ENCODE measurements around the gene SVIL.
A peak's percentile ranks its signal among the peaks of the same experiment; 100 is the strongest.
"Not testable (repeated sequence)": the region's sequence is repeated elsewhere in the genome, so short reads cannot be mapped to it uniquely, and the experiment has no call there.

SVIL gene

GRCh38 chr10:29620112-29620690, 14.6 kb downstream of the SVIL start:
- Histone ChIP-seq H3K27me3 (ENCODE audit: control insufficient read depth, insufficient read depth, low read length) (no peaks in the 10 kb centered on the region), H3K27ac (ENCODE audit: low read depth, low read length) (no peak overlapping the region), H3K4me3 (ENCODE audit: low read depth, low read length) (no peak overlapping the region), H3K36me3 (ENCODE audit: control insufficient read depth, insufficient read depth, low read length) (no peaks in the 10 kb centered on the region; the same call in 1 of the 2 replicates), H3K4me1 (ENCODE audit: control insufficient read depth, insufficient read depth, low read length) (peaks cover 39% of the 10 kb centered on the region), H3K9me3 (ENCODE audit: control insufficient read depth, insufficient read depth, low read depth, low read length) (no peaks in the 10 kb centered on the region), H3K9ac (ENCODE audit: low read length) (no peak overlapping the region)

- Histone ChIP-seq H3K9me3 (ENCODE audit: control insufficient read depth, insufficient read depth, low read depth, low read length) (no peaks in the 10 kb centered on the region), H3K27ac (ENCODE audit: low read depth, low read length) (0 out of 2 replicates have a peak overlapping the region, but pooled peaks have one; percentile 9), H3K4me1 (ENCODE audit: control insufficient read depth, insufficient read depth, low read length) (peaks cover 39% of the 10 kb centered on the region), H3K9ac (ENCODE audit: low read length) (no peak overlapping the region), H3K4me3 (ENCODE audit: low read depth, low read length) (no peak overlapping the region), H3K27me3 (ENCODE audit: control insufficient read depth, insufficient read depth, low read length) (no peaks in the 10 kb centered on the region), H3K36me3 (ENCODE audit: control insufficient read depth, insufficient read depth, low read length) (no peaks in the 10 kb centered on the region; the same call in 1 of the 2 replicates)
Measured at GRCh38 chr10:29619241-29619669, 15.5 kb downstream of the SVIL start.

- Histone ChIP-seq H3K4me3 (ENCODE audit: low read depth, low read length) (no peak overlapping the region), H3K9ac (ENCODE audit: low read length) (no peak overlapping the region), H3K36me3 (ENCODE audit: control insufficient read depth, insufficient read depth, low read length) (no peaks in the 10 kb centered on the region), H3K4me1 (ENCODE audit: control insufficient read depth, insufficient read depth, low read length) (peaks cover 39% of the 10 kb centered on the region), H3K27me3 (ENCODE audit: control insufficient read depth, insufficient read depth, low read length) (no peaks in the 10 kb centered on the region), H3K9me3 (ENCODE audit: control insufficient read depth, insufficient read depth, low read depth, low read length) (no peaks in the 10 kb centered on the region), H3K27ac (ENCODE audit: low read depth, low read length) (peak overlapping the region; percentile 0; the same call in 1 of the 2 replicates)
Measured at GRCh38 chr10:29618341-29619171, 16.2 kb downstream of the SVIL start.

GRCh38 chr10:29617880-29618340, 16.9 kb downstream of the SVIL start:
- no peak overlapping the region for H3K4me3 ChIP-seq (ENCODE audit: low read depth, low read length)
- H3K9me3 ChIP-seq (ENCODE audit: control insufficient read depth, insufficient read depth, low read depth, low read length): no peaks in the 10 kb centered on the region
- H3K36me3 ChIP-seq (ENCODE audit: control insufficient read depth, insufficient read depth, low read length): no peaks in the 10 kb centered on the region
- H3K4me1 ChIP-seq (ENCODE audit: control insufficient read depth, insufficient read depth, low read length): peaks cover 34% of the 10 kb centered on the region
- no peak overlapping the region for H3K9ac ChIP-seq (ENCODE audit: low read length)
- no peak overlapping the region for H3K27ac ChIP-seq (ENCODE audit: low read depth, low read length)
- H3K27me3 ChIP-seq (ENCODE audit: control insufficient read depth, insufficient read depth, low read length): no peaks in the 10 kb centered on the region

GRCh38 chr10:29616542-29616941, 18.2 kb downstream of the SVIL start:
- H3K36me3 ChIP-seq (ENCODE audit: control insufficient read depth, insufficient read depth, low read length): no peaks in the 10 kb centered on the region
- H3K4me1 ChIP-seq (ENCODE audit: control insufficient read depth, insufficient read depth, low read length): peaks cover 32% of the 10 kb centered on the region
- no peak overlapping the region for H3K9ac ChIP-seq (ENCODE audit: low read length)

GRCh38 chr10:29615195-29615594, 19.6 kb downstream of the SVIL start:
- Histone ChIP-seq H3K4me3 (ENCODE audit: low read depth, low read length) (no peak overlapping the region), H3K36me3 (ENCODE audit: control insufficient read depth, insufficient read depth, low read length) (no peaks in the 10 kb centered on the region), H3K27ac (ENCODE audit: low read depth, low read length) (no peak overlapping the region), H3K27me3 (ENCODE audit: control insufficient read depth, insufficient read depth, low read length) (no peaks in the 10 kb centered on the region), H3K9me3 (ENCODE audit: control insufficient read depth, insufficient read depth, low read depth, low read length) (no peaks in the 10 kb centered on the region), H3K9ac (ENCODE audit: low read length) (no peak overlapping the region), H3K4me1 (ENCODE audit: control insufficient read depth, insufficient read depth, low read length) (peaks cover 25% of the 10 kb centered on the region)

More at GRCh38 chr10:29616542-29616941, 18.2 kb downstream of the SVIL start:
- Histone ChIP-seq H3K4me3 (ENCODE audit: low read depth, low read length) (no peak overlapping the region), H3K9me3 (ENCODE audit: control insufficient read depth, insufficient read depth, low read depth, low read length) (no peaks in the 10 kb centered on the region), H3K27me3 (ENCODE audit: control insufficient read depth, insufficient read depth, low read length) (no peaks in the 10 kb centered on the region), H3K27ac (ENCODE audit: low read depth, low read length) (no peak overlapping the region)

GRCh38 chr10:29614289-29614688, 20.5 kb downstream of the SVIL start:
- H3K27me3 ChIP-seq (ENCODE audit: control insufficient read depth, insufficient read depth, low read length); H3K36me3 ChIP-seq (ENCODE audit: control insufficient read depth, insufficient read depth, low read length); H3K9me3 ChIP-seq (ENCODE audit: control insufficient read depth, insufficient read depth, low read depth, low read length); H3K27ac ChIP-seq (ENCODE audit: low read depth, low read length); H3K9ac ChIP-seq (ENCODE audit: low read length); H3K4me3 ChIP-seq (ENCODE audit: low read depth, low read length): not testable (repeated sequence)
- H3K4me1 ChIP-seq (ENCODE audit: control insufficient read depth, insufficient read depth, low read length): peaks cover 22% of the 10 kb centered on the region

GRCh38 chr10:29613791-29614190, 21.0 kb downstream of the SVIL start:
- Histone ChIP-seq H3K4me3 (ENCODE audit: low read depth, low read length) (no peak overlapping the region), H3K27ac (ENCODE audit: low read depth, low read length) (no peak overlapping the region), H3K27me3 (ENCODE audit: control insufficient read depth, insufficient read depth, low read length) (no peaks in the 10 kb centered on the region), H3K9me3 (ENCODE audit: control insufficient read depth, insufficient read depth, low read depth, low read length) (peaks cover under 1% of the 10 kb centered on the region; the same call in 1 of the 2 replicates), H3K36me3 (ENCODE audit: control insufficient read depth, insufficient read depth, low read length) (no peaks in the 10 kb centered on the region), H3K9ac (ENCODE audit: low read length) (no peak overlapping the region), H3K4me1 (ENCODE audit: control insufficient read depth, insufficient read depth, low read length) (peaks cover 17% of the 10 kb centered on the region)

- Histone ChIP-seq H3K9ac (ENCODE audit: low read length) (no peak overlapping the region), H3K36me3 (ENCODE audit: control insufficient read depth, insufficient read depth, low read length) (no peaks in the 10 kb centered on the region), H3K27me3 (ENCODE audit: control insufficient read depth, insufficient read depth, low read length) (no peaks in the 10 kb centered on the region), H3K27ac (ENCODE audit: low read depth, low read length) (no peak overlapping the region), H3K9me3 (ENCODE audit: control insufficient read depth, insufficient read depth, low read depth, low read length) (peaks cover 2% of the 10 kb centered on the region; the same call in 1 of the 2 replicates), H3K4me1 (ENCODE audit: control insufficient read depth, insufficient read depth, low read length) (peaks cover 11% of the 10 kb centered on the region), H3K4me3 (ENCODE audit: low read depth, low read length) (no peak overlapping the region)
Measured at GRCh38 chr10:29613196-29613595, 21.6 kb downstream of the SVIL start.

- Histone ChIP-seq H3K9ac (ENCODE audit: low read length) (no peak overlapping the region), H3K9me3 (ENCODE audit: control insufficient read depth, insufficient read depth, low read depth, low read length) (peaks cover 2% of the 10 kb centered on the region; the same call in 1 of the 2 replicates), H3K4me3 (ENCODE audit: low read depth, low read length) (no peak overlapping the region), H3K4me1 (ENCODE audit: control insufficient read depth, insufficient read depth, low read length) (peaks cover 6% of the 10 kb centered on the region; the same call in 1 of the 2 replicates), H3K27me3 (ENCODE audit: control insufficient read depth, insufficient read depth, low read length) (no peaks in the 10 kb centered on the region), H3K27ac (ENCODE audit: low read depth, low read length) (no peak overlapping the region), H3K36me3 (ENCODE audit: control insufficient read depth, insufficient read depth, low read length) (no peaks in the 10 kb centered on the region)
Measured at GRCh38 chr10:29612657-29613056, 22.1 kb downstream of the SVIL start.

GRCh38 chr10:29611781-29612381, 22.9 kb downstream of the SVIL start:
- no peak overlapping the region for H3K4me3 ChIP-seq (ENCODE audit: low read depth, low read length)
- peaks cover 2% of the 10 kb centered on the region; the same call in 1 of the 2 replicates for H3K9me3 ChIP-seq (ENCODE audit: control insufficient read depth, insufficient read depth, low read depth, low read length)
- peaks cover 6% of the 10 kb centered on the region; the same call in 1 of the 2 replicates for H3K4me1 ChIP-seq (ENCODE audit: control insufficient read depth, insufficient read depth, low read length)
- H3K27ac ChIP-seq (ENCODE audit: low read depth, low read length): no peak overlapping the region
- H3K27me3 ChIP-seq (ENCODE audit: control insufficient read depth, insufficient read depth, low read length): no peaks in the 10 kb centered on the region
- no peak overlapping the region for H3K9ac ChIP-seq (ENCODE audit: low read length)
- no peaks in the 10 kb centered on the region for H3K36me3 ChIP-seq (ENCODE audit: control insufficient read depth, insufficient read depth, low read length)

Data from HUES6 (cell line).